HepG2 (cell line): Measurements from ENCODE around the gene RGS7. TPM values are rescaled to one million over a fixed set of nuclear protein-coding genes. Genes with fewer than 3 reads are reported as not detected.

Experiments used
- ATAC-seq: fragments of 200-7000 bp; cut with Tn5 transposase; 3 replicates; pipeline ENCODE4 v1.9.1; 2020; ENCODE audit warnings: mild to moderate bottlenecking, moderate library complexity
- BruUV-seq: library from RNA; stranded (reverse); fragments of 400-500 nt; replicated peaks from 2 replicates; lab custom pipeline; 2021; lab: Mats Ljungman, UMichigan
- CTCF ChIA-PET: fragments of 300-600 bp; formaldehyde crosslinking; extraction: SDS; loops from one replicate; lab custom pipeline; 2021; ENCODE audit warnings: low total read pairs, inconsistent platforms, low intra/inter-chr PET ratio; lab: Yijun Ruan, JAX
- POLR2A ChIA-PET: fragments of 350-600 bp; sonication (Branson Sonifier 250); formaldehyde crosslinking; loops from one replicate; lab custom pipeline; 2020; ENCODE audit warnings: antibody characterized with exemption, inconsistent platforms; lab: Yijun Ruan, JAX
- DNase-seq: peaks from one replicate; pipeline ENCODE4 v3.0.0-alpha.2; 2015; ENCODE audit warnings: low spot score
- FAIRE-seq: peaks from 3 replicates; lab custom pipeline; 2011; peaks lifted over from hg19 to GRCh38; lab: Jason Lieb, UNC
- H2AFZ ChIP-seq: one replicate; pipeline ENCODE4 v1.6.1; 2011; ENCODE audit warnings: low read length, inconsistent platforms
- H3K27ac ChIP-seq: fragments of 300-600 bp; 3 replicates; pipeline ENCODE4 v1.8.0; 2011; ENCODE audit warnings: mixed run types, mild to moderate bottlenecking, mixed read lengths, low read length, inconsistent platforms; ENCODE audit not compliant: insufficient read depth; ENCODE audit errors: extremely low read length
- H3K27me3 ChIP-seq, 2 experiments: fragments of 200-600 bp in 1 of 2; 2 replicates in 1 of 2; 3 replicates in 1 of 2; pipeline versions ENCODE4 v1.6.0 to v1.8.0; 2011; ENCODE audit warnings: low read length in 2 of 2, mild to moderate bottlenecking in 2 of 2, moderate library complexity in 2 of 2, inconsistent platforms in 1 of 2; ENCODE audit not compliant: insufficient read depth in 2 of 2, control insufficient read depth in 1 of 2
- H3K36me3 ChIP-seq, 2 experiments: fragments of 200-600 bp in 1 of 2; replicated peaks in 1 of 2; 2 replicates in 1 of 2; 3 replicates in 1 of 2; pipeline versions ENCODE4 v1.5.1 to v1.8.0; 2011; ENCODE audit warnings: low read length in 2 of 2, inconsistent platforms in 1 of 2; ENCODE audit not compliant: insufficient read depth in 2 of 2, control insufficient read depth in 1 of 2
- H3K4me1 ChIP-seq: 2 replicates; pipeline ENCODE4 v1.5.1; 2012; ENCODE audit warnings: low read length, inconsistent platforms; ENCODE audit not compliant: insufficient read depth
- H3K4me2 ChIP-seq: 2 replicates; pipeline ENCODE4 v1.6.0; 2011; ENCODE audit warnings: low read depth, low read length, inconsistent platforms
- H3K4me3 ChIP-seq, 3 experiments: fragments of 200-600 bp in 1 of 3; sonication (generic), shearing (Covaris generic) in 1 of 3; replicated peaks in 1 of 3; 2 replicates each; pipeline ENCODE4 v1.5.1; 2011 to 2016; ENCODE audit warnings: low read length in 3 of 3, inconsistent platforms in 2 of 3, low read depth in 2 of 3, mild to moderate bottlenecking in 2 of 3, control low read depth in 1 of 3, mixed read lengths in 1 of 3; ENCODE audit not compliant: insufficient read depth in 1 of 3
- H3K79me2 ChIP-seq: one replicate; pipeline ENCODE4 v1.6.1; 2011; ENCODE audit warnings: low read length, inconsistent platforms; ENCODE audit not compliant: insufficient read depth
- H3K9ac ChIP-seq: 2 replicates; pipeline ENCODE4 v1.6.0; 2011; ENCODE audit warnings: mild to moderate bottlenecking, low read depth, low read length, inconsistent platforms; ENCODE audit not compliant: insufficient read depth
- H3K9me3 ChIP-seq: 2 replicates; pipeline ENCODE4 v1.5.1; 2012; ENCODE audit warnings: mild to moderate bottlenecking, low read length
- H4K20me1 ChIP-seq: 2 replicates; pipeline ENCODE4 v1.6.0; 2011; ENCODE audit warnings: inconsistent platforms, mild to moderate bottlenecking, low read length, moderate library complexity; ENCODE audit not compliant: insufficient read depth
- BCL6 ChIP-seq: IDR thresholded peaks from 2 replicates; pipeline ENCODE4 v1.6.1; 2016; ENCODE audit warnings: missing genetic modification reagents, missing compliant biosample characterization
- EHMT2 ChIP-seq: fragments of 200-600 bp; sonication (generic); IDR thresholded peaks from 2 replicates; pipeline ENCODE4 v1.7.0; 2017; ENCODE audit warnings: antibody characterized with exemption, low read depth, low read length, borderline replicate concordance
- GATA4 ChIP-seq: sonication (generic); IDR thresholded peaks from 2 replicates; pipeline ENCODE4 v1.6.1; 2016; ENCODE audit warnings: antibody characterized with exemption, low read depth, borderline replicate concordance
- HOXA9 ChIP-seq: sonication (generic); formaldehyde crosslinking; IDR thresholded peaks from 2 replicates; pipeline ENCODE4 v1.8.1; 2022; ENCODE audit warnings: missing genetic modification reagents, mild to moderate bottlenecking, moderate library complexity, borderline replicate concordance
- IKZF4 ChIP-seq: sonication (generic); formaldehyde crosslinking; IDR thresholded peaks from 2 replicates; pipeline ENCODE4 v1.5.1; 2020; ENCODE audit warnings: borderline replicate concordance, mild to moderate bottlenecking, low read depth, missing genetic modification reagents; ENCODE audit errors: not compliant biosample characterization
- MYNN ChIP-seq: sonication (generic); formaldehyde crosslinking; IDR thresholded peaks from 2 replicates; pipeline ENCODE4 v1.4.0; 2020; ENCODE audit warnings: mild to moderate bottlenecking, low read depth, missing genetic modification reagents
- ZBTB33 ChIP-seq: sonication (generic); formaldehyde crosslinking; IDR thresholded peaks from 2 replicates; pipeline ENCODE4 v1.4.0; 2020; ENCODE audit warnings: missing genetic modification reagents
- ZC3H4 ChIP-seq: sonication (generic); formaldehyde crosslinking; IDR thresholded peaks from 2 replicates; pipeline ENCODE4 v1.4.0; 2020; ENCODE audit warnings: missing genetic modification reagents, borderline replicate concordance
- ZNF34 ChIP-seq: sonication (generic); formaldehyde crosslinking; IDR thresholded peaks from 2 replicates; pipeline ENCODE4 v1.4.0; 2020; ENCODE audit warnings: mild to moderate bottlenecking, missing genetic modification reagents, borderline replicate concordance
- ZNF556 ChIP-seq: sonication (generic); formaldehyde crosslinking; IDR thresholded peaks from 2 replicates; pipeline ENCODE4 v1.4.0; 2020; ENCODE audit warnings: mild to moderate bottlenecking, missing genetic modification reagents, borderline replicate concordance
- ZNF615 ChIP-seq: sonication (generic); formaldehyde crosslinking; IDR thresholded peaks from 2 replicates; pipeline ENCODE4 v1.5.0; 2020; ENCODE audit warnings: mild to moderate bottlenecking, missing genetic modification reagents, borderline replicate concordance
- ZNF704 ChIP-seq: sonication (generic); formaldehyde crosslinking; IDR thresholded peaks from 2 replicates; pipeline ENCODE4 v1.8.1; 2023; ENCODE audit warnings: mild to moderate bottlenecking, inconsistent platforms, moderate library complexity, missing genetic modification reagents, borderline replicate concordance
- WGBS: methylation state at CpG from one replicate; pipeline ENCODE4 v1.1.6; 2017; ENCODE audit warnings: low lambda C conversion rate; 5-methylcytosine and 5-hydroxymethylcytosine counted together
- in situ Hi-C: cut with HindIII; loops from 2 replicates; pipeline ENCODE4 v1.10.0; 2017; ENCODE audit warnings: low pct_unique_long_range_greater_than_20kb; ENCODE audit not compliant: extremely low pct_ligation_motif_present
- intact Hi-C: fragments of 100-400 bp; cut with micrococcal nuclease; formaldehyde crosslinking; loops from one replicate; pipeline ENCODE4 v1.10.0; 2022; ENCODE audit not compliant: unreplicated experiment
- polyA plus RNA-seq, 8 experiments: library from polyadenylated mRNA; depleted of rRNA in 3 of 8; stranded (reverse) in 7 of 8; unstranded in 1 of 8; fragments of >200 nt; fragmentation: Illumina TruSeq in 4 of 8; extraction: Trizol in 4 of 8; gene quantifications; 2 replicates each; pipeline versions ENCODE4 v1.2.1 to v1.2.3, GENCODE V29; 2011 to 2016; ENCODE audit warnings: low read depth in 4 of 8, missing spikeins in 1 of 8, mixed read lengths in 1 of 8; ENCODE audit not compliant: insufficient read depth in 1 of 8
- total RNA-seq, 5 experiments: library from RNA; depleted of rRNA; stranded (reverse); fragments of >200 nt; fragmentation: Illumina TruSeq; extraction: Trizol; gene quantifications; 2 replicates each; pipeline ENCODE4 v1.2.3, GENCODE V29; 2016; ENCODE audit warnings: low read depth in 1 of 5

The RGS7 gene
- total and polyA plus RNA-seq, 2 of the 13 experiments (the other 11 are each of a cell fraction or from before 2014, with no cell fraction given): not detected

GRCh38 chr1:241317676-241318075 is 39.3 kb downstream of the RGS7 start:
- Histone ChIP-seq H2AFZ (no peak overlapping the region), H3K9me3 (no peaks in the 10 kb centered on the region), H3K36me3 (no peaks in the 10 kb centered on the region), H3K4me1 (no peaks in the 10 kb centered on the region), H3K27me3 (no peaks in the 10 kb centered on the region), H3K27ac (no peak overlapping the region)
- no peak for ATAC-seq
- BruUV-seq: no TSS peak
- CTCF ChIA-PET: no interaction called here
- TF ChIP-seq IKZF4 (CRISPR knock-in tag): no peak
- TF ChIP-seq ZC3H4: no peak
- TF ChIP-seq ZNF615: no peak
- TF ChIP-seq MYNN: no peak
- TF ChIP-seq ZBTB33 (CRISPR knock-in tag): no peak
- no peak for TF ChIP-seq ZNF704 (CRISPR knock-in tag)
- TF ChIP-seq ZNF34 (CRISPR knock-in tag): no peak
- TF ChIP-seq GATA4: no peak
- no peak for TF ChIP-seq BCL6 (CRISPR knock-in tag)
- no peak for TF ChIP-seq EHMT2
- no peak for TF ChIP-seq HOXA9 (CRISPR knock-in tag)
- no peak for TF ChIP-seq ZNF556 (CRISPR knock-in tag)
- TF ChIP-seq, all 625 proteins: peak for 0
- 25% methylated on average over 2 of the region's 2 CpGs for WGBS
- H3K9ac ChIP-seq: no peak overlapping the region
- H3K79me2 ChIP-seq: no peaks in the 10 kb centered on the region
- intact Hi-C loops (no loop called here), in situ Hi-C loops (no loop called here)
- H4K20me1 ChIP-seq: no peaks in the 10 kb centered on the region
- no peak overlapping the region for H3K4me3 ChIP-seq
- no peak overlapping the region for H3K4me2 ChIP-seq
- POLR2A ChIA-PET: no interaction called here
- DNase-seq (no peak), FAIRE-seq (no peak)
